GM10248 (cell line): ENCODE results near the gene CTSO.

Experiments used
- CTCF ChIA-PET: fragments of 300-600 bp; sonication (Branson Sonifier 250); formaldehyde crosslinking; extraction: SDS; loops from one replicate; lab custom pipeline; 2021; ENCODE audit warnings: antibody characterized with exemption; lab: Yijun Ruan, JAX
- POLR2A ChIA-PET: fragments of 350-650 bp; sonication (Branson Sonifier 250); formaldehyde crosslinking; extraction: SDS; loops from one replicate; lab custom pipeline; 2020; ENCODE audit warnings: antibody characterized with exemption; lab: Yijun Ruan, JAX
- DNase-seq: peaks from one replicate; pipeline ENCODE4 v3.0.0; 2012; ENCODE audit errors: extremely low spot score
- TF ChIP-seq, protein P1 (sequence below): IDR thresholded peaks from 2 replicates; pipeline ENCODE4 v1.5.1; 2012; ENCODE audit warnings: mild to moderate bottlenecking, low read depth; ENCODE audit errors: extremely low read depth, missing control alignments, control extremely low read depth

CTSO gene

DNA sequence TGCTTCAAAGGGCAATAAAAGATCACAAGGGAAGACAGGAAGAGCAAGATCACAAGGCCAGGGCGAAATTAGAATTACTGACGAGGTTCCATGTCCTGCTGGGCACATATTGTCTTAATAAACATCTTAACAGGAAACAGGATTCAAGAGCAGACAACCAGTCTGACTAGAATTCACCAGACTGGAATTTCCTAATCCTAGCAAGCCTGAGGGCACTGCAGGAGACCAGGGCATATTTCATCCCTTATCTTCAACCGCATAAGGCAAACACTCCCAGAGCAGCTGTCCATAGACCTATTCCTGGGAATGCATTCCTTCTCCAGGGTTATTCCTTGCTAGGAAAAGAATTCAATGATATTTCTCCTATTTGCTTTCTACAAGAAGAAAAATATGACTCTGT, 62.6 kb downstream of the CTSO start:
- ChIA-PET CTCF (no interaction called here), POLR2A (no interaction called here)
- DNase-seq = no peak
- TF ChIP-seq, protein P1, sequence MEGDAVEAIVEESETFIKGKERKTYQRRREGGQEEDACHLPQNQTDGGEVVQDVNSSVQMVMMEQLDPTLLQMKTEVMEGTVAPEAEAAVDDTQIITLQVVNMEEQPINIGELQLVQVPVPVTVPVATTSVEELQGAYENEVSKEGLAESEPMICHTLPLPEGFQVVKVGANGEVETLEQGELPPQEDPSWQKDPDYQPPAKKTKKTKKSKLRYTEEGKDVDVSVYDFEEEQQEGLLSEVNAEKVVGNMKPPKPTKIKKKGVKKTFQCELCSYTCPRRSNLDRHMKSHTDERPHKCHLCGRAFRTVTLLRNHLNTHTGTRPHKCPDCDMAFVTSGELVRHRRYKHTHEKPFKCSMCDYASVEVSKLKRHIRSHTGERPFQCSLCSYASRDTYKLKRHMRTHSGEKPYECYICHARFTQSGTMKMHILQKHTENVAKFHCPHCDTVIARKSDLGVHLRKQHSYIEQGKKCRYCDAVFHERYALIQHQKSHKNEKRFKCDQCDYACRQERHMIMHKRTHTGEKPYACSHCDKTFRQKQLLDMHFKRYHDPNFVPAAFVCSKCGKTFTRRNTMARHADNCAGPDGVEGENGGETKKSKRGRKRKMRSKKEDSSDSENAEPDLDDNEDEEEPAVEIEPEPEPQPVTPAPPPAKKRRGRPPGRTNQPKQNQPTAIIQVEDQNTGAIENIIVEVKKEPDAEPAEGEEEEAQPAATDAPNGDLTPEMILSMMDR = no peak

DNA sequence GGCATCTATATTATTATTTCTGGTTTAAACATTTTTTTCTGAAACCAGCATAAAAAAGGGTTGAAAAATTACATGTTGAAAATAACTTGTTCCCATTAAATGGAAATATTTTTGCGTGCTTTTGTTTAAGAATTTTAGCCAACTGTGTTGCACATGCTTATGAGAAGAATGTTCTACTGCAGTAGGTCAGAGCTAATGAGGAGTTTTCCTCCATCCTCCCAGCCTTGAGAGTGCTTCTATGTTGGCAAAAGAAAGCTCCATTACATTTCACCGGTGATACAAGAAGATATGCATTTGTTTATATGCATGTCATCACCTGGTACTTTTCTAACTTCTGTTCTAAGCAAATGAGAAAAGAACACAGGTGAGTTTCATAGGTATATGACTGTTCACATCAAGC, 63.7 kb downstream of the CTSO start:
- CTCF ChIA-PET = interaction anchor here (1.1 to 1.8 kb wide), 2 partner anchors 9 to 12 kb away, joined by 3 to 5 read pairs; no protein-coding TSS in a partner anchor
- TF ChIP-seq, protein P1 = no peak
- no peak for DNase-seq
- POLR2A ChIA-PET = no interaction called here

DNA sequence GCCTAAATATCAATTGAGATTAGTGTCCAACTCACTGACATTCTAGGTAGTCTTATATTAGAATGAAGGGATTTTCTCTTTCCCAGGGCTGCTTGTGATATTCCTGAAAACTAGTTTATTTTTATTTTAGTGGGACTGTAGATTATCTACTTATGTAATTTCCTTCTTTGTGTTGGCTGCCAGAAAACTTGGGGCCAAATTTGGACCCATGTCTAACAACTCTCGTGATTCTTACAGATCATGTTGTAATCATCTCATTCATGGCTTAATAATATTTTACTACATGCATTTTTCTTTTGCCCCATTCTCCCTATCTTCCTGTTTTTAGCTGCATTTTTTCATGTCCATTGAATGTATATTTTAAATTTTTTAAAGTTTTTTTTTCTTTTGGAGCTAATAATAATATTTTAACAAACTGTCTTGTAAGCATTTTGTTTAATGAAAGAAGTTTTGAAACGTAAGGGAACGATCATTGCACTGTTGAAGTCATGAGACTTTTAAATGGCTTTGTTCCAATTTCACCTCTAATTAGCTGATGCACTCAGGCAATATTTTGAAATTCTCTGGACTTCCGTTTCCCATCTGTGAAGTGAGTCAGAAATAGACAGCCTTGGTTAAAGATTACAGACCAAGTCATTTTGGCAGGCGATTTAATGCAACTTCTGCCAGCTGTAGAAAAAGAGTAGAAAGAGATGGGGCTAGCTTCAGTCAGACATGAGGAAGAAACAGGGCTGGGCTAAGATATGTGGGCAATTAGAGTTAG, 64.5 kb downstream of the CTSO start:
- ChIA-PET POLR2A (no interaction called here), CTCF (interaction anchor here (1.2 to 1.8 kb wide), 2 partner anchors 12 to 14 kb away, joined by 3 read pairs; no protein-coding TSS in a partner anchor)
- TF ChIP-seq, protein P1 = no peak
- DNase-seq = no peak

DNA sequence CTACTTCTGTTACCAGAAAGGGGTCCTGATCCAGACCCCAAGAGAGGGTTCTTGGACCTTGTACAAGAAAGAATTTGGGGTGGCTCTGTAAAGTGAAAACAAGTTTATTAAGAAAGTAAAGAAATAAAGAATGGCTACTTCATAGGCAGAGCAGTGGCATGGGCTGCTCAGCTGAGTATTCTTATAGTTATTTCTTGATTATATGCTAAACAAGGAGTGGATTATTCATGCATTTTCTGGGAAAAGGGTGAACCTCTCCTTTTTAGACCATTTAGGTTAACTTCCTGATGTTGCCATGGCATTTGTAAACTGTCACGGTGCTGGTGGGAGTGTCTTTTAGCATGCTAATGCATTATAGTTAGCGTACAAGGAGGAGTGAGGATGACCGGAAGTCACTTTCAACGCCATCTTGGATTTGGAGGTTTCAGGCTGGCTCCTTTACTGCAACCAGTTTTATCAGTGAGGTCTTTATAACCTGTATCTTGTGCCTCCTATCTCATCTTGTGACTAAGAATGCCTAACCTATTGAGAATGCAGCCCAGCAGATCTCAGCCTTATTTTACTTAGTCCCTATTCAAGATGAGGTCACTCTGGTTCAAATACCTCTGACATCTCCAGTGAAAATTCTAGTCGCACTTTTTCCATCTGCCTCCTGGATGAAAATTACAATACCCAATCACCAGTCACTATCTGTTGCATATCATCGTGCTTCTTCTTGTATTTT, 65.7 kb downstream of the CTSO start:
- TF ChIP-seq, protein P1 = no peak
- DNase-seq = no peak
- CTCF ChIA-PET = interaction anchor here (1.1 kb wide), 1 partner anchor 13 kb away, joined by 3 read pairs; no protein-coding TSS in a partner anchor
- POLR2A ChIA-PET = no interaction called here

DNA sequence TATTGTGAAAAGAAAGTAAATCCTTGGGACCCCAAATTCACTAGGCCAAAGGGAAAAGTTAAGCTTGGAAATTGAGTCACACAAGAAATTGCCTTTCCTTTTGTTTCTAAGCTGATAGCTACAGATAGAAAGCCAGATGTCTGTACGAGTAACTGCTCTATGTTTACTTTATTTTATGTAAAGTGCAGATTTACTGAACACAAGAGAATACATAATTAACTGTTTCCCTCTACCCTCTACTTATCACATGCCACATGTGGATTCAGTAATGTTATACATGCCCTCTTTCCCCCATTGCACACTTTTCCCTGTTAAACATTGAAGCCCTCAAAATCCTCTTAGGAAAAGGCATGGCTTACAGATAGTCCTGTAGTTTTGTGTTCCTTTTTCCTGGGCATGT, 66.6 kb downstream of the CTSO start:
- DNase-seq = no peak
- CTCF ChIA-PET = interaction anchor here (1.0 to 1.1 kb wide), 2 partner anchors 12 to 17 kb away, joined by 3 read pairs; no protein-coding TSS in a partner anchor
- TF ChIP-seq, protein P1 = no peak
- POLR2A ChIA-PET = no interaction called here

DNA sequence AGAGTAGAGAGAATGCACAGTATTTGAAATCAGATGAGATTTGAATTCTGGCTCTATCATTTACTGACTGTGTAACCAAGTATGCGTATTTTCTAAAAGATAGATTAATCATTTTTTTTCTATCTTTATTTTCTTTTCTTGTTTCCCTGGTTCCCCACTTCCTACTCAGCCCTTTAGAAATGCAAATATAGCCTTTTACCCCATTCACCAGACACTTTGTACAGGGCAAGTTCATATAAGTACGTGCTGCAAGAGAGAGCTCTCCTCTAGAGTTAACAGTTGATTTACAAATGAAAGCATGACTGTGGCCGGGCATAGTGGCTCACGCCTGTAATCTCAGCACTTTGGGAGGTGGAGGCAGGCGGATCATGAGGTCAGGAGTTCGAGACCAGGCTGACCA, 68.0 kb downstream of the CTSO start:
- no peak for DNase-seq
- POLR2A ChIA-PET = no interaction called here
- CTCF ChIA-PET = no interaction called here
- TF ChIP-seq, protein P1 = no peak
